ENCODE results near the gene EIF4G1. TPM values are rescaled to one million over a fixed set of nuclear protein-coding genes. Genes with fewer than 3 reads are reported as not detected.

Gene EIF4G1
- total RNA-seq, 1 experiment from 2014 or later, result 798 TPM

- Histone ChIP-seq H3K36me3 (ENCODE audit: control insufficient read depth, insufficient read depth, low read length) (no peaks in the 10 kb centered on the region; the same call in 1 of the 2 replicates), H3K27ac (ENCODE audit: low read length) (no peak overlapping the region), H3K27me3 (ENCODE audit: control insufficient read depth, insufficient read depth, low read length) (no peaks in the 10 kb centered on the region), H3K4me1 (ENCODE audit: control insufficient read depth, insufficient read depth, low read length) (peaks cover 6% of the 10 kb centered on the region), H3K9me3 (ENCODE audit: control insufficient read depth, insufficient read depth, low read depth, low read length) (no peaks in the 10 kb centered on the region), H3K4me3 (ENCODE audit: low read depth in 2 of 2, low read length in 2 of 2) (no peak overlapping the region)
- TF ChIP-seq, protein P1, sequence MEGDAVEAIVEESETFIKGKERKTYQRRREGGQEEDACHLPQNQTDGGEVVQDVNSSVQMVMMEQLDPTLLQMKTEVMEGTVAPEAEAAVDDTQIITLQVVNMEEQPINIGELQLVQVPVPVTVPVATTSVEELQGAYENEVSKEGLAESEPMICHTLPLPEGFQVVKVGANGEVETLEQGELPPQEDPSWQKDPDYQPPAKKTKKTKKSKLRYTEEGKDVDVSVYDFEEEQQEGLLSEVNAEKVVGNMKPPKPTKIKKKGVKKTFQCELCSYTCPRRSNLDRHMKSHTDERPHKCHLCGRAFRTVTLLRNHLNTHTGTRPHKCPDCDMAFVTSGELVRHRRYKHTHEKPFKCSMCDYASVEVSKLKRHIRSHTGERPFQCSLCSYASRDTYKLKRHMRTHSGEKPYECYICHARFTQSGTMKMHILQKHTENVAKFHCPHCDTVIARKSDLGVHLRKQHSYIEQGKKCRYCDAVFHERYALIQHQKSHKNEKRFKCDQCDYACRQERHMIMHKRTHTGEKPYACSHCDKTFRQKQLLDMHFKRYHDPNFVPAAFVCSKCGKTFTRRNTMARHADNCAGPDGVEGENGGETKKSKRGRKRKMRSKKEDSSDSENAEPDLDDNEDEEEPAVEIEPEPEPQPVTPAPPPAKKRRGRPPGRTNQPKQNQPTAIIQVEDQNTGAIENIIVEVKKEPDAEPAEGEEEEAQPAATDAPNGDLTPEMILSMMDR (IDR thresholded peaks at IDR 0.05), result no peak
- TF ChIP-seq REST (IDR thresholded peaks at IDR 0.05; ENCODE audit: insufficient read depth in 1 of 2, low read depth in 2 of 2, low read length in 1 of 2), result no peak
- TF ChIP-seq TCF7L2 (IDR thresholded peaks at IDR 0.05; ENCODE audit: low read depth, low read length), result no peak
- TF ChIP-seq POLR2AphosphoS5 (IDR thresholded peaks at IDR 0.05; ENCODE audit: low read depth, low read length), result no peak
- no peak for TF ChIP-seq SIN3A (IDR thresholded peaks at IDR 0.05; ENCODE audit: borderline replicate concordance, insufficient read depth, low read depth, low read length)
- BruUV-seq (replicated peaks), result no TSS peak
- intact Hi-C loops (cut with micrococcal nuclease; ENCODE audit: unreplicated experiment), result no loop called here
- ChIA-PET POLR2A (no interaction called here), CTCF (no interaction called here)
- ATAC-seq (no peak), DNase-seq (ENCODE audit: low read depth, low spot score) (no peak)
- in situ Hi-C loops (cut with HindIII; ENCODE audit: low pct_unique_long_range_greater_than_20kb, low sequenced_read_pairs), result no loop called here
These were observed 43.1 kb downstream of the EIF4G1 start for GRCh38 chr3:184357248-184358123.

GRCh38 chr3:184358124-184358767, 43.8 kb downstream of the EIF4G1 start:
- intact Hi-C loops (cut with micrococcal nuclease; ENCODE audit: unreplicated experiment), result no loop called here
- in situ Hi-C loops (cut with HindIII; ENCODE audit: low pct_unique_long_range_greater_than_20kb, low sequenced_read_pairs), result no loop called here
- peaks cover 6% of the 10 kb centered on the region for H3K4me1 ChIP-seq (ENCODE audit: control insufficient read depth, insufficient read depth, low read length)
- ATAC-seq, result no peak
- no peaks in the 10 kb centered on the region for H3K9me3 ChIP-seq (ENCODE audit: control insufficient read depth, insufficient read depth, low read depth, low read length)
- no peaks in the 10 kb centered on the region for H3K27me3 ChIP-seq (ENCODE audit: control insufficient read depth, insufficient read depth, low read length)
- no TSS peak for BruUV-seq (replicated peaks)
- no peaks in the 10 kb centered on the region; the same call in 1 of the 2 replicates for H3K36me3 ChIP-seq (ENCODE audit: control insufficient read depth, insufficient read depth, low read length)
- DNase-seq (ENCODE audit: low read depth, low spot score), result no peak
- ChIA-PET POLR2A (no interaction called here), CTCF (no interaction called here)
- no peak overlapping the region for H3K27ac ChIP-seq (ENCODE audit: low read length)
- TF ChIP-seq POLR2AphosphoS5 (IDR thresholded peaks at IDR 0.05; ENCODE audit: low read depth, low read length) (no peak), TCF7L2 (IDR thresholded peaks at IDR 0.05; ENCODE audit: low read depth, low read length) (no peak), SIN3A (IDR thresholded peaks at IDR 0.05; ENCODE audit: borderline replicate concordance, insufficient read depth, low read depth, low read length) (no peak), REST (IDR thresholded peaks at IDR 0.05; ENCODE audit: insufficient read depth in 1 of 2, low read depth in 2 of 2, low read length in 1 of 2) (no peak)
- TF ChIP-seq, protein P1 (IDR thresholded peaks at IDR 0.05), result no peak
- H3K4me3 ChIP-seq (ENCODE audit: low read depth in 2 of 2, low read length in 2 of 2), result no peak overlapping the region
